ENCODE results near the gene ZNF785. TPM values are rescaled to one million over a fixed set of nuclear protein-coding genes. Genes with fewer than 3 reads are reported as not detected.

The ZNF785 gene
- total and polyA plus RNA-seq, 2 donors (not counting 1 experiment from before 2014, with no cell fraction given), result 12.2 to 39.7 TPM

DNA sequence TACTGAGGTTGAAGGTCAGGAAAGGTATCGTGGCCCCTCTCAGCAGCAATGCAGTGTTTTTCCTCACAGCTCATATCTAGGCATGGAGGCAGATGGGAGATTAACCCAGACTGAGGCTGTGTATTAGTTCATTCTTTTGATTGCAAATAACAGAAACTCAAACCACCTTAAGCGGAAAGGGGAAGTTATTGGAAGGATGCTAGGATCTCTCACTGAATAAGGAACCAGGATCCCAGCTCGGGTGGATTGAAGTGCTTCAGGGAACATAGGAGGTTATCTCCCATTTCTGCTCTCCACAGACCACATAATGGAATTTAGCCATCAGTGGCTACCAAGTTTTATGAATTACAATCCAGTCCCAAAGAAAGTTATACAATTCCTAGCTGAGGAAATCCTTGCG is 16.5 kb upstream of the ZNF785 start:
- no peak for ATAC-seq (ENCODE audit: low read depth)
- Histone ChIP-seq H4K20me1 (ENCODE audit: control insufficient read depth, insufficient read depth, low read length, poor library complexity, severe bottlenecking) (no peaks in the 10 kb centered on the region), H3K9me3 (ENCODE audit: control extremely low read depth in 1 of 3, control insufficient read depth in 2 of 3, insufficient read depth in 1 of 3, low read length in 2 of 3) (no peaks in the 10 kb centered on the region), H3K4me1 (ENCODE audit: control insufficient read depth in 2 of 2, insufficient read depth in 2 of 2, low read length in 2 of 2) (no peaks in the 10 kb centered on the region), H3K79me2 (ENCODE audit: control insufficient read depth, insufficient read depth, low read length) (no peaks in the 10 kb centered on the region), H3K36me3 (replicated peaks in 1 of 2; ENCODE audit: control extremely low read depth in 1 of 2, control insufficient read depth in 1 of 2, extremely low read depth in 1 of 2, insufficient read depth in 2 of 2, low read length in 1 of 2) (peaks cover 0 to 27% of the 10 kb centered on the region in 2 experiments), H3K9ac (ENCODE audit: low read length) (no peak overlapping the region), H3K27me3 (replicated peaks in 1 of 4; ENCODE audit: control extremely low read depth in 1 of 4, control insufficient read depth in 3 of 4, insufficient read depth in 4 of 4, low read length in 3 of 4) (no peaks in the 10 kb centered on the region), H3K27ac (ENCODE audit: low read length in 2 of 2) (no peak overlapping the region), H3K4me2 (replicated peaks; ENCODE audit: low read depth, low read length, poor library complexity, severe bottlenecking) (no peak overlapping the region), H3K4me3 (ENCODE audit: control extremely low read depth in 1 of 5, extremely low read depth in 1 of 5, insufficient read depth in 1 of 5, low read depth in 2 of 5, low read length in 4 of 5) (no peak overlapping the region), H2AFZ (ENCODE audit: insufficient read depth, low read depth, low read length, poor library complexity, severe bottlenecking) (no peak overlapping the region)
- no peak for DNase-seq
- WGBS (ENCODE audit: insufficient coverage), result 100% methylated on average over 1 of the region's 4 CpGs
- Mint-ChIP-seq H3K9me3 (ENCODE audit: insufficient read depth) (no peaks in the 10 kb centered on the region), H3K4me3 (no peak overlapping the region), H3K4me1 (peaks cover 2% of the 10 kb centered on the region), H3K27me3 (no peaks in the 10 kb centered on the region), H3K27ac (no peak overlapping the region)
- TF ChIP-seq EZH2 (IDR thresholded peaks at IDR 0.05; ENCODE audit: borderline replicate concordance, insufficient read depth, low read depth, low read length, poor library complexity, severe bottlenecking), result no peak
- no peak for TF ChIP-seq CTCF (IDR thresholded peaks at IDR 0.05)
- intact Hi-C loops (cut with micrococcal nuclease), result no loop called here
- ChIA-PET CTCF (interaction anchor here (0.5 to 2.7 kb wide), 4 partner anchors 13 to 153 kb away, joined by 3 to 13 read pairs (median 6); no protein-coding TSS in a partner anchor), POLR2A (no interaction called here)

DNA sequence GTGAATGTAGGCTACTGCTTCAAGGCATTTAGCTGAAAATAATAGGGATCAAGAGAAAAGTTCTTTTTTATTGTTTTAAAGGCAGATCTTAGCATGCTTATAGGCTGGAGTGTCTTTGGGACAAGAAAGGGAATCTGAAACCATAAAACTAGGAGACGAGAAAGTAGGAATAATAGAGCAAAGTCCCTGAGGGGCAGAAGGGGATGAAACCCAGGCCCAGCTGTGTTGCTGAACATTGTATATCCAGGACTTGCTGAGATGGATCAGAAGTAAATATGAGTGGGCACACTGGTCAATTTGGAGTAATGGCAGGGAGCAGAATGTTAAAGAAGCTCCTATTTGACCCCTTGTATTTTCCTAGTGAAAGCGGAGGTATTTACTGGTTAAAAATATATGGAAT is 15.4 kb upstream of the ZNF785 start:
- Mint-ChIP-seq H3K27ac (no peak overlapping the region), H3K4me3 (no peak overlapping the region), H3K9me3 (ENCODE audit: insufficient read depth) (no peaks in the 10 kb centered on the region), H3K27me3 (no peaks in the 10 kb centered on the region), H3K4me1 (peaks cover 2% of the 10 kb centered on the region)
- Histone ChIP-seq H3K4me3 (ENCODE audit: control extremely low read depth in 1 of 5, extremely low read depth in 1 of 5, insufficient read depth in 1 of 5, low read depth in 2 of 5, low read length in 4 of 5) (no peak overlapping the region), H3K79me2 (ENCODE audit: control insufficient read depth, insufficient read depth, low read length) (no peaks in the 10 kb centered on the region), H3K27ac (ENCODE audit: low read length in 2 of 2) (no peak overlapping the region), H3K27me3 (replicated peaks in 1 of 4; ENCODE audit: control extremely low read depth in 1 of 4, control insufficient read depth in 3 of 4, insufficient read depth in 4 of 4, low read length in 3 of 4) (no peaks in the 10 kb centered on the region), H3K36me3 (replicated peaks in 1 of 2; ENCODE audit: control extremely low read depth in 1 of 2, control insufficient read depth in 1 of 2, extremely low read depth in 1 of 2, insufficient read depth in 2 of 2, low read length in 1 of 2) (peaks cover 0 to 23% of the 10 kb centered on the region in 2 experiments), H2AFZ (ENCODE audit: insufficient read depth, low read depth, low read length, poor library complexity, severe bottlenecking) (no peak overlapping the region), H3K4me1 (ENCODE audit: control insufficient read depth in 2 of 2, insufficient read depth in 2 of 2, low read length in 2 of 2) (no peaks in the 10 kb centered on the region), H3K9ac (ENCODE audit: low read length) (no peak overlapping the region), H3K4me2 (replicated peaks; ENCODE audit: low read depth, low read length, poor library complexity, severe bottlenecking) (no peak overlapping the region), H4K20me1 (ENCODE audit: control insufficient read depth, insufficient read depth, low read length, poor library complexity, severe bottlenecking) (no peaks in the 10 kb centered on the region), H3K9me3 (ENCODE audit: control extremely low read depth in 1 of 3, control insufficient read depth in 2 of 3, insufficient read depth in 1 of 3, low read length in 2 of 3) (no peaks in the 10 kb centered on the region)
- intact Hi-C loops (cut with micrococcal nuclease), result no loop called here
- no peak for DNase-seq
- ChIA-PET POLR2A (no interaction called here), CTCF (interaction anchor here (0.6 to 4.9 kb wide), 5 partner anchors 9 to 170 kb away, joined by 3 to 41 read pairs (median 3); partner anchors contain the start of gene DCTPP1)
- 78% methylated on average over 1 of the region's 2 CpGs for WGBS (ENCODE audit: insufficient coverage)
- ATAC-seq (ENCODE audit: low read depth), result no peak
- TF ChIP-seq CTCF (IDR thresholded peaks at IDR 0.05), result no peak
- TF ChIP-seq EZH2 (IDR thresholded peaks at IDR 0.05; ENCODE audit: borderline replicate concordance, insufficient read depth, low read depth, low read length, poor library complexity, severe bottlenecking), result no peak

Data from B cell (primary cell).